A549 (cell line): ENCODE measurements around the gene MAGI2.

ENCODE experiments used
- CBX2 ChIP-seq: fragments of 200-600 bp; sonication (generic); IDR thresholded peaks from 2 replicates; pipeline ENCODE4 v1.6.1; 2016; ENCODE audit warnings: low read depth, mild to moderate bottlenecking, borderline replicate concordance
- CTCF ChIP-seq: fragments of >200 bp; sonication (Bioruptor Twin); formaldehyde crosslinking; IDR thresholded peaks from 3 replicates; pipeline ENCODE4 v1.5.1; 2016
- JUN ChIP-seq, 2 experiments: fragments of >200 bp; sonication (Bioruptor Twin); formaldehyde crosslinking; IDR thresholded peaks; 2 replicates in 1 of 2; 3 replicates in 1 of 2; pipeline ENCODE4 v1.6.1; 2016 to 2017
- POLR2A ChIP-seq: IDR thresholded peaks from 2 replicates; pipeline ENCODE4 v1.6.1; 2012; ENCODE audit warnings: mild to moderate bottlenecking, low read length
- RAD21 ChIP-seq, 2 experiments: fragments of >200 bp in 1 of 2; sonication (Bioruptor Twin) in 1 of 2; formaldehyde crosslinking in 1 of 2; IDR thresholded peaks in 1 of 2; conservative IDR thresholded peaks in 1 of 2; 2 replicates in 1 of 2; 3 replicates in 1 of 2; pipeline ENCODE4 v1.6.1; 2012 to 2018; ENCODE audit warnings: inconsistent platforms in 1 of 2
- TF ChIP-seq, protein P1 (sequence below): fragments of 200-600 bp; sonication (generic); IDR thresholded peaks from 2 replicates; pipeline ENCODE4 v1.6.1; 2016; ENCODE audit warnings: antibody characterized with exemption, mild to moderate bottlenecking, moderate library complexity
- TF ChIP-seq, protein P2 (sequence below): fragments of 250-450 bp; sonication (Bioruptor Pico); IDR thresholded peaks from 2 replicates; pipeline ENCODE4 v1.5.0; 2021; ENCODE audit warnings: mild to moderate bottlenecking, moderate library complexity, borderline replicate concordance

GRCh38 chr7:79465551-79465950 is 12.1 kb upstream of the MAGI2 start:
- no peak for TF ChIP-seq CTCF
- TF ChIP-seq JUN (IDR thresholded peaks at IDR 0.05): no peak
- TF ChIP-seq RAD21 (conservative IDR thresholded peaks at IDR 0.05 in 1 of 2, IDR thresholded peaks at IDR 0.05 in 1 of 2): no peak
- TF ChIP-seq, protein P1, sequence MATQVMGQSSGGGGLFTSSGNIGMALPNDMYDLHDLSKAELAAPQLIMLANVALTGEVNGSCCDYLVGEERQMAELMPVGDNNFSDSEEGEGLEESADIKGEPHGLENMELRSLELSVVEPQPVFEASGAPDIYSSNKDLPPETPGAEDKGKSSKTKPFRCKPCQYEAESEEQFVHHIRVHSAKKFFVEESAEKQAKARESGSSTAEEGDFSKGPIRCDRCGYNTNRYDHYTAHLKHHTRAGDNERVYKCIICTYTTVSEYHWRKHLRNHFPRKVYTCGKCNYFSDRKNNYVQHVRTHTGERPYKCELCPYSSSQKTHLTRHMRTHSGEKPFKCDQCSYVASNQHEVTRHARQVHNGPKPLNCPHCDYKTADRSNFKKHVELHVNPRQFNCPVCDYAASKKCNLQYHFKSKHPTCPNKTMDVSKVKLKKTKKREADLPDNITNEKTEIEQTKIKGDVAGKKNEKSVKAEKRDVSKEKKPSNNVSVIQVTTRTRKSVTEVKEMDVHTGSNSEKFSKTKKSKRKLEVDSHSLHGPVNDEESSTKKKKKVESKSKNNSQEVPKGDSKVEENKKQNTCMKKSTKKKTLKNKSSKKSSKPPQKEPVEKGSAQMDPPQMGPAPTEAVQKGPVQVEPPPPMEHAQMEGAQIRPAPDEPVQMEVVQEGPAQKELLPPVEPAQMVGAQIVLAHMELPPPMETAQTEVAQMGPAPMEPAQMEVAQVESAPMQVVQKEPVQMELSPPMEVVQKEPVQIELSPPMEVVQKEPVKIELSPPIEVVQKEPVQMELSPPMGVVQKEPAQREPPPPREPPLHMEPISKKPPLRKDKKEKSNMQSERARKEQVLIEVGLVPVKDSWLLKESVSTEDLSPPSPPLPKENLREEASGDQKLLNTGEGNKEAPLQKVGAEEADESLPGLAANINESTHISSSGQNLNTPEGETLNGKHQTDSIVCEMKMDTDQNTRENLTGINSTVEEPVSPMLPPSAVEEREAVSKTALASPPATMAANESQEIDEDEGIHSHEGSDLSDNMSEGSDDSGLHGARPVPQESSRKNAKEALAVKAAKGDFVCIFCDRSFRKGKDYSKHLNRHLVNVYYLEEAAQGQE: no peak
- TF ChIP-seq, protein P2, sequence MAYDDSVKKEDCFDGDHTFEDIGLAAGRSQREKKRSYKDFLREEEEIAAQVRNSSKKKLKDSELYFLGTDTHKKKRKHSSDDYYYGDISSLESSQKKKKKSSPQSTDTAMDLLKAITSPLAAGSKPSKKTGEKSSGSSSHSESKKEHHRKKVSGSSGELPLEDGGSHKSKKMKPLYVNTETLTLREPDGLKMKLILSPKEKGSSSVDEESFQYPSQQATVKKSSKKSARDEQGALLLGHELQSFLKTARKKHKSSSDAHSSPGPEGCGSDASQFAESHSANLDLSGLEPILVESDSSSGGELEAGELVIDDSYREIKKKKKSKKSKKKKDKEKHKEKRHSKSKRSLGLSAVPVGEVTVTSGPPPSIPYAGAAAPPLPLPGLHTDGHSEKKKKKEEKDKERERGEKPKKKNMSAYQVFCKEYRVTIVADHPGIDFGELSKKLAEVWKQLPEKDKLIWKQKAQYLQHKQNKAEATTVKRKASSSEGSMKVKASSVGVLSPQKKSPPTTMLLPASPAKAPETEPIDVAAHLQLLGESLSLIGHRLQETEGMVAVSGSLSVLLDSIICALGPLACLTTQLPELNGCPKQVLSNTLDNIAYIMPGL (CRISPR knock-in tag): no peak
- TF ChIP-seq POLR2A: no peak
- no peak for TF ChIP-seq CBX2
